HCT116 (cell line): ENCODE results near the gene SPDYE3. TPM values are rescaled to one million over a fixed set of nuclear protein-coding genes. Genes with fewer than 3 reads are reported as not detected.

Experiments
- total RNA-seq: library from RNA; stranded (reverse); gene quantifications from one replicate; pipeline ENCODE4 v1.2.1, GENCODE V29; 2021; ENCODE audit not compliant: unreplicated experiment

The SPDYE3 gene
- total RNA-seq, 1 experiment from 2014 or later = not detected

Other genes with a start within 250 kb of the SPDYE3 start
- 28.2 TPM for gene ZNF3, start 226.0 kb upstream of the SPDYE3 start, total RNA-seq
- 126 TPM for gene COPS6, start 218.7 kb upstream of the SPDYE3 start, total RNA-seq
- gene MCM7, start 206.3 kb upstream of the SPDYE3 start, total RNA-seq = 387 TPM
- 20.0 TPM for gene AP4M1, start 206.1 kb upstream of the SPDYE3 start, total RNA-seq
- 67.4 TPM for gene TAF6, start 188.3 kb upstream of the SPDYE3 start, total RNA-seq
- 2.6 TPM for gene CNPY4, start 188.1 kb upstream of the SPDYE3 start, total RNA-seq
- gene MBLAC1, start 180.7 kb upstream of the SPDYE3 start, total RNA-seq = 2.0 TPM
- gene LAMTOR4, start 158.8 kb upstream of the SPDYE3 start, total RNA-seq = 152 TPM
- gene TRAPPC14, start 149.0 kb upstream of the SPDYE3 start, total RNA-seq = 23.2 TPM
- gene GAL3ST4, start 139.1 kb upstream of the SPDYE3 start, total RNA-seq = 3.3 TPM
- gene GPC2, start 130.3 kb upstream of the SPDYE3 start, total RNA-seq = 17.9 TPM
- 1.2 TPM for gene STAG3, start 129.8 kb upstream of the SPDYE3 start, total RNA-seq
- 0.30 TPM for gene PVRIG, start 87.8 kb upstream of the SPDYE3 start, total RNA-seq
- 60.2 TPM for gene PILRB, start 50.4 kb downstream of the SPDYE3 start, total RNA-seq
- gene PILRA, start 65.8 kb downstream of the SPDYE3 start, total RNA-seq = 1.8 TPM
- 1.5 TPM for gene ZCWPW1, start 121.0 kb downstream of the SPDYE3 start, total RNA-seq
- gene MEPCE, start 122.1 kb downstream of the SPDYE3 start, total RNA-seq = 44.4 TPM
- 68.7 TPM for gene PPP1R35, start 128.8 kb downstream of the SPDYE3 start, total RNA-seq
- 1.7 TPM for gene SPACDR, start 156.6 kb downstream of the SPDYE3 start, total RNA-seq
- 36.9 TPM for gene TSC22D4, start 171.5 kb downstream of the SPDYE3 start, total RNA-seq
- 6.7 TPM for gene NYAP1, start 176.2 kb downstream of the SPDYE3 start, total RNA-seq
- 14.0 TPM for gene AGFG2, start 231.5 kb downstream of the SPDYE3 start, total RNA-seq